Fibroblast of peridontal ligament (primary cell): ENCODE measurements around the gene SPON1.

Experiments
- DNase-seq: peaks from one replicate; pipeline ENCODE4 v3.0.0-alpha.2; 2010; ENCODE audit errors: extremely low read depth

The SPON1 gene

GRCh38 chr11:14036469-14036868 is 73.9 kb downstream of the SPON1 start:
- no peak for DNase-seq

- DNase-seq, result no peak
Observed at GRCh38 chr11:14041040-14041439, 78.5 kb downstream of the SPON1 start.

- no peak for DNase-seq
Observed at GRCh38 chr11:14041565-14041964, 79.0 kb downstream of the SPON1 start.

GRCh38 chr11:14042686-14043465 is 80.4 kb downstream of the SPON1 start:
- DNase-seq, result no peak

- DNase-seq, result no peak
Observed at GRCh38 chr11:14044916-14045315, 82.4 kb downstream of the SPON1 start.

- DNase-seq, result no peak
Observed at GRCh38 chr11:14045417-14045816, 82.9 kb downstream of the SPON1 start.

GRCh38 chr11:14052198-14052597 is 89.7 kb downstream of the SPON1 start:
- no peak for DNase-seq

GRCh38 chr11:14054116-14055107 is 91.9 kb downstream of the SPON1 start:
- DNase-seq, result peak; percentile 72

- no peak for DNase-seq
Observed at GRCh38 chr11:14055936-14056335, 93.4 kb downstream of the SPON1 start.

GRCh38 chr11:14058061-14058460 is 95.5 kb downstream of the SPON1 start:
- DNase-seq, result no peak

- DNase-seq, result no peak
Observed at GRCh38 chr11:14059491-14059890, 97.0 kb downstream of the SPON1 start.

GRCh38 chr11:14061721-14062120 is 99.2 kb downstream of the SPON1 start:
- DNase-seq, result no peak

- DNase-seq, result no peak
Observed at GRCh38 chr11:14065141-14065540, 102.6 kb downstream of the SPON1 start.

GRCh38 chr11:14065681-14066080 is 103.2 kb downstream of the SPON1 start:
- no peak for DNase-seq

- DNase-seq, result no peak
Observed at GRCh38 chr11:14067686-14068085, 105.2 kb downstream of the SPON1 start.

GRCh38 chr11:14070896-14071295 is 108.4 kb downstream of the SPON1 start:
- peak; percentile 11 for DNase-seq

GRCh38 chr11:14073849-14074476 is 111.4 kb downstream of the SPON1 start:
- DNase-seq, result peak; percentile 78

- no peak for DNase-seq
Observed at GRCh38 chr11:14075118-14076078, 112.9 kb downstream of the SPON1 start.

GRCh38 chr11:14079011-14079410 is 116.5 kb downstream of the SPON1 start:
- DNase-seq, result no peak

- no peak for DNase-seq
Observed at GRCh38 chr11:14079797-14080196, 117.3 kb downstream of the SPON1 start.
